Lower leg skin (tissue), 3 donors: ENCODE data around the gene SDK2.

Source experiments
- CTCF ChIP-seq, 3 donors: fragments of 450-650 bp; IDR thresholded peaks; one replicate each; pipeline ENCODE4 v1.5.1; 2016; ENCODE audit warnings: antibody characterized with exemption in 3 of 3, mild to moderate bottlenecking in 3 of 3, moderate library complexity in 2 of 3
- POLR2A ChIP-seq, 2 donors: fragments of 450-650 bp; IDR thresholded peaks; one replicate each; pipeline ENCODE4 v1.6.1; 2016 to 2017; ENCODE audit warnings: antibody characterized with exemption in 2 of 2, mild to moderate bottlenecking in 1 of 2, moderate library complexity in 1 of 2

- TF ChIP-seq CTCF (IDR thresholded peaks at IDR 0.05) (no peak), POLR2A (IDR thresholded peaks at IDR 0.05) (peak in 1 of 2 donors; percentile 93)
Observed at GRCh38 chr17:73311781-73312641, 332.2 kb downstream of the SDK2 start, which contains the start of gene CDC42EP4.
